Cerebellar cortex (tissue), 1 donor: Measurements from ENCODE around the gene ARHGEF3.
A peak's percentile ranks its signal among the peaks of the same experiment; 100 is the strongest.

Source experiments
- DNase-seq: peaks from one replicate; pipeline ENCODE4 v3.0.0-alpha.2; 2015; ENCODE audit warnings: low spot score

Gene ARHGEF3

DNA sequence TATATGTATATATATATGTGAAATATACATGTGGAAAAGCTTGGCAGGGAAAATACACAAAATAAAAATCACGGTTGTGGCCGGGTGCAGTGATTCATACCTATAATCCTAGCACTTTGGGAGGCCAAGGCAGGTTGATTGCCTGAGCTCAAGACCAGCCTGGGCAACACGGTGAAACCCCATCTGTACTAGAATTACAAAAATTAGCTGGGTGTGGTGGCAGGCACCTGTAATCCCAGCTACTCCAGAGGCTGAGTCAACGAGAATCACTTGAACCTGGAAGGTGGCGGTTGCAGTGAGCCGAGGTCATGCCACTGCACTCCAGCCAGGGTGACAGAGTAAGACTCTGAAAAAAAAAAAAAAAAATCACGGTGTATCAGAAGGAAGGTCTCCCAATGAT is 20.8 kb upstream of the ARHGEF3 start:
- DNase-seq, result no peak

DNA sequence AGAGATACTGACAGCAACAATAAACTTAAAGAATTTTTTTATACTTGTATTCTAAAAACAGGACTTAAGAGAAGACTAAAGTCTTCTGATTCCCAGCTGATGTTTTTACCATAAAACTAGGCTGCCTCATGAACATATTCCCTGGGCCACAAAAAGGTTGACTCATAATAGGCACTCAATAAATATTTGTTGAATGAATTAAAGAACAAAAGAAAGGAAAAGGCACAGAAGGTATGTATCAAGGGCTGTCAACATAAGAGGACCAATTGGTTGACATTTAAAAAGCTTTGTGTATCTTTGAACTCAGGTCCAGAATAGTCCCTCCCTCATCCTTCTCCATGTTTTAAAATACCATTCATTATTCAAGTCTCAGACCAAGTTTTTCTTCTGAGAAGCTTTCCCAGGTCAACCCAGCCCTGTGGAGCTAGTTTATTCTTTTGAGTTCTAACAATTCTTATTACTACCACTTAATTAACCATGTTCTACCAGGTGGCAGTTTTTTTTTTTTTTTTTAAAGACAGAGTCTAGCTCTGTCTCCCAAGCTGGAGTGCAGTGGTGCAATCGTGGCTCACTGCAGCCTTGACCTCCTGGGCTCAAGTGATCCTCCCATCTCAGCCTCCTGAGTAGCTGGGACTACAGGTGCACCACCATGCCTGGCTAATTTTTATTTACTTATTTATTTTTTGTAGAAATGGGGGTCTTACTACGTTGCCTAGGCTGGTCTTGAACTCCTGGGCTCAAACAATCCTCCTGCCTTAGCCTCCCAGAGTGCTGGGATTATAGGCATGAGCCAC is 17.5 kb upstream of the ARHGEF3 start:
- no peak for DNase-seq

DNA sequence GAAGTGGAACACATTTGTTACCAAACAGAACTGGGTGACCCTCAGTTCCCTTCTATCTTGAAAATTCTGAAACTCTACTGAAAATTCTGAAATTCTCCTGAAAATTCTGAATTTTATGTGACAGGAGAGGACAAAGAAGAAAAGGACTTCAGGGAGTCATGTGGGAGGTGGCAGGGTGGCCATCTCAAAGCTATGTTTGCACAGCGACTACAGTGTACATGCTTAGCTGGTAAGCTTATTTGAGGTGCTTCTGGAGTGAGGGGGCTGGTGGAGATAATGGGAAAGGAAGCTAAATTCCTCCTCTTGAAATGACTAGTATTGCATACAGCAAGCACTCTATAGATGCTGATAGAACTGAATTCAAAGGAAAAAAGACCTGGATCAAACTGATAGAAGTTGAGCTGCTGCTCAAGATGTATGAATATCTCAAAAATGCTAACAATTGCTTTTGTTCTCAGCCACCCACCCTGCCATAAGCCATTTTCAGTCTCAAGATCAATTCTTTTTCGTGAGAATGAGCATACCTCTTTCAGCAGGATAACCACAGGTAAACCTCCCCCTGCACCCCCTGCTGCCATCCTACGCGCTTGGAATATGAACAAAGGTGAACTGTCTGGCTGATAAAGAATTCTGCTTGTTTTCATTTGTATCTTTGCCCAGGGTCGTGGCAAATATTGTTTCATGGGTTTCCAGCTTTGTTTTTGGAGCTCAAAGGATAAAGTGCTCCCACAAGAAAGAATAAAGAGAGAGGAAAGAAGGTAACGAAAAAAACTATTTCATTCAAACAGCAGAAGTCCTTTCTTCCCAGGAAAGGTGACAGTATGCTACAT is 16.6 kb upstream of the ARHGEF3 start:
- DNase-seq, result no peak

DNA sequence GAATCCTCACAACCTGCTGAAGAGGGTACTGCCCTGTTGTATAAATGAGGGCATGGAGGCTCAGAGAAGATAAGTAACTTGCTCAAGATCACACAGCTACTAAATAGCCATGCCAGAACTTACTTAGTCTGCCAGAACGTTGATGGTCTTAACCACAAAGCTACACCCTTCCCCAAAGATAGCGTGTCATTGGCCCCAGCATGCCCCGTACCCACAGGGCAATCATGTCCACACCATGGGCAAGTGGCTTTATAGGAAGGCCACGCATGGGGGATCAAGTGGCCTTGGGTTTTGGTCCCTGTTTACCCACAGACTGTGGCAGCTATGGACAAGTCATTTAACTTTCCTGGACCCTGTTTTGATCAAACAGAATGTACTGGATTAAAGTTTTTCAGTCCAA is 15.9 kb upstream of the ARHGEF3 start:
- no peak for DNase-seq

DNA sequence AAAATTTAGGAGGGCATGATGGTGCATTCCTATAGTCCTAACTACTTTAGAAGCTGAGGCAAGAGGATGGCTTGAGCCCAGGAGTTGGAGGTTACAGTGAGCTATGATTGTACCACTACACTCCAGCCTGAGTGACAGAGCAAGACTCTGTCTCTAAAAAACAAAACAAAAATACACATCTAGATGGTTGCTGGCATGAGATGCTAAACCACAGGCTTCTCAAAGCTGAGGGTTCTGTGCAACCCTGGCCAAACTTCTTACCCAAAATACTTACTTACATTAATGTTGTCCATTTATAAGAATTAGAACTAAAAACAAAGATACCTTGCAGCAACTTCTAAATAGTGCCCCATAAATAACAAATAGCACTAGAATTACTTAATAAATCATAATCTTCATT is 14.3 kb upstream of the ARHGEF3 start:
- no peak for DNase-seq

DNA sequence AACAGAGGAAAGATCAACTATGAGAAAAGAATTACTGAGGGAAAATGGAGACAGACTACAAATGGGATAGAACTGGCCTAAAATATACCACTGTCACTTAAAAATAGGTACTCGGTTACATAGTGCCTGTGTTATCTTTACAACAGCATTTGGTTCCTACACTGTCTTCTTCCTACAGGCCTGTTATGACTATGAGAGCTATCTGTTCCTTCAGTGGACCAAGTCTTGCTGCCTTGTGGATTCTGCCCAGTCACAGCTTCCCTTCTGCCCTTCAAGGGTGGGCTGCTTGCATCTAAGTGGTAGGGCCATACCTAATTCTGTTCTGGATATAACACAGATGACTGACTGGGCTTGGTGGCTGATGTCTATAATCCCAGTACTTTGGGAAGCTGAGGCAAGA is 13.8 kb upstream of the ARHGEF3 start:
- no peak for DNase-seq

DNA sequence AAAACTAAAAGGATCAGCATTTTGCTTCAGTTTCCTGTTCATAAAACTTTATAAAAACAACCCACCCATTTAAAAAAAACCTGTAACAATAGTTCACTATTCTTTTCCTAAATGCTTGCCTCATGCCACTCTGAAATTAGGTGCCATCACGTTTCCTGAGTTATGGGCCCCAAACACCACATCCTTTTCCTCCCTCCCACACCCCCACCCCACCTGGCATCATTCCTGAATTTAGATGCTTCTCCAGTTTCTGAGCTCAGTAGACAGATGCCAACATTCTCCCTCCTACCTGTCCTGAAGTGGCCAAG is 11.9 kb upstream of the ARHGEF3 start:
- no peak for DNase-seq

DNA sequence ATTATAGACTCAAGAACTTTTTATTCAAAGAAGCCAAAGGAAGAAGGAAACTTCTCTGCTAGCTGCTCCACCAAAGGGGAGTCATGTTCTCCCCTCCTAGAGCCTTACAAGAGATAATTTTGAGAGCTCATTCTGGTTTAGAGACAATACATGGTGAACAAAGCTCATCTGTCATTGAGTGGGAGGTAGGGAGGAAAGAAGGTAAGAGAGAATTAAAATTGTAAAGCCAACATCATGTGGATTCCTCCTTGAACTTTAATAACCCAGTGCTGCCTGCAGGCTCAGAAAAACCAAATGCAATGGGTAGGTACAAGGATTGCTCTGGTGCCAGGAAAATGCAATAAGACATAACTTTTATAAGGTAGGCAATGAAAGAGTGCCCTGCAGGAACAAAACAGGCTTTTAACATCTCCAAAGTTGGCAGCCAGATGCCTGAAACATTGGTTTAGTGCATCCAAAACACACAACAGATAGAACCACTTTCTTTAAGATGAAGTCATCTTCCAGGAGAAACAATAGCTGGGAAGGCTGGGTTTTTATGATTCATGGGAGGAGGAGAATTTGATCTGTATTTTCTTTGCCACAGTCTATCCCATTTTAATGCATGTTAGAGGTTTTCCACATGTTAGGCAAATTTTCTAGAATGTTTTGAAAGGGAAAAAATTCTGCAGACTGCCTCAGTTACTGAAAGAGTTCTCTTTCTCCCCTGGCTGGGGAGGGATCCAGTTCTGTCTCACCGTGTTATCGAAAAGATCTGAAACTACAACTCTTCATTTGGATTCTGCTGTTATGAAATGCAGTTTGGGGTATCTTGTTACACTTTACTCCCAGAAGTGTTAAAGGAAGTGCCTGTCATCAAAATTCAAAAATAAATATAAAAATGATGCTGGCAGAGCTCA is 11.3 kb upstream of the ARHGEF3 start:
- DNase-seq, result no peak

DNA sequence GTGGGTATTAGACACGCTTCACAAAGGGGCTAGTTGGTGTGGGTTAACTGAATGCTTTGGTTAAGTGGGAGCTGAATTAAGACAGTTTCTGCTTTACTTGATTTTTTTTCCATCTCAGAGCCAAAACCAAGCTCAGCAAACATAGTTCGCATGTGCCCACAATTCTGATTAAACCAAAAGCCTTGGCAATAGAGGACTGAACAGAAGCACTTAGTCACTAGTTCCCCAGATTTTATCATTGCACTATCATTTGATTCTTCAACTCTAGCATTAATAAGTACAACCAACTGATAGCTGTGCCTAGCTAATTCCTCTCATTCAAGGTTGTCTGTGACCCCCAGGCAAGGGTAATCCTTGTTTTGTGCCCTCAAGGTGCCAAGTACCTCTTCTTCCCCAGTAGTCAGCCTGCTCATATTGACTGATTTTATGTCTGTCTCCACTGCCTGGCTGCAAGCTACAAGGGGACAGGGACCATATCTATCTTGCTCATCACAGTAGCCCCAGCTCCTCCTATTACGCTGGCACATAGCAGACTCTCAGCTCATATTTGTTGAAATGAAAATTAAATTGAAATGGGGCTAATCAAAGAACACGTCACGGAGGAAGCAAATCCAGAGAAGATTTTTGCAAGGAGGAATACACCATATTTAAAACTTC is 9.9 kb upstream of the ARHGEF3 start:
- DNase-seq, result no peak

DNA sequence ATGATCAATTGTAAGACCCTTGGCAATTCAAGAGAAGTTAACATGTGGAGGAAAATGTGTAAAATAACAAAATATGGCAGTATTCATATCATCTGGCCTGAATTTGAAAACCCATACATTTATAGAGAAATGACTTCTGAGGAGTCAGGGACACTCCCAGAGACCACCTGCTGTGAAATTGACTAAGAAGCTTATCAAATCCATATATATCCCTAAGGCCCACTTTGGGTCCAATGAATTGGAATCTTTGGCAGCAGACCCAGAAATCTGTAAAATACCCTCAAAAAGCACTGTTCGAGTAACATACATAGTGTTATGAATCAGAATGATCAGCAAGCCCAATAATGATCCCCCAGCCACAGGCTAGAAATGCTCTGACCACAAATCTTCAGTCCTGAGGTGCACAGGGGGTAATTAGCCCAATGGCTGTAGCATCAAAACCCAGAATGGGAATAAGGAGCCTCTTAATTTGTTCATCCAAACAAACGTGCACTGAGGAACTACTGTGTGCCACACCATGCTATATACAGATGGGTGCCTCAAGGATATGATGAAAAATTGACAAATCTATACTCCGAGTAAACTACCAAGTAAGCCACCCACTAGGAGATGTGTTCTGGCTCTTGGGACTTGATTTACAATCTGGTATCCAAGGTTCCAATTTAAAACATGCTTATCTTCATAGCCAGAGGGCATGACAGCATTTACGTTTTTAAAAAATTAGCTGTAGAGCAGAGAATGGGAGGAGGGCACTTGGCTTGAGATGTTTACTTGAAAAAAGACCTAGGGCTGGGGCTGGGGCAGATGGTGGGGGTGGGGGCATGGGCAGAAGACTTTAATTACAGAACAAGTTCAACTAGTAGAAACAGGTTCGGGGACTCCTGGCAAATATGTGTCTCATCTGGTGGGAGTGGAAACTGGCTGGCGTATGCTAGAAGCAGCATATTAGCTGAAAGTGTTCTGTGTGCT is 9.1 kb upstream of the ARHGEF3 start:
- DNase-seq, result no peak

DNA sequence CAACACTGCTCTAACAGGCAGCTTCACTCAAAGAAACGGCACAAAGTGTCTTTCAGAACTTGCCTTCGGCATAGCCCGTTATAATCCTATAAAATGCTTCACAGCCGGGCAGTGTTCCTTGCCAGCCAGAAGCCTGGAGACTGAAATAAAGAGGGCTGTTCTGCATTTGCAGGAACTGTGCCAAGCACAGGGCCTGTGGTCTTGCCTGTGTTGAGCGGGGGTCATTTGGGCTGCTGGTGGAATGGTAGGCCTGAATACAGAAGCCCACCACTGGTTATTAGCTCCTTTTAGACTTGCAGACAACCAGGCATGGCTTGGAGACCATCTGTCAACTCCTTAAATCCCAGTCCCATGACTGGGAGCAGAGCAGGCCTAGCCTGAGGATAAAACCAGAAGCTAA is 4.7 kb upstream of the ARHGEF3 start:
- DNase-seq, result no peak

DNA sequence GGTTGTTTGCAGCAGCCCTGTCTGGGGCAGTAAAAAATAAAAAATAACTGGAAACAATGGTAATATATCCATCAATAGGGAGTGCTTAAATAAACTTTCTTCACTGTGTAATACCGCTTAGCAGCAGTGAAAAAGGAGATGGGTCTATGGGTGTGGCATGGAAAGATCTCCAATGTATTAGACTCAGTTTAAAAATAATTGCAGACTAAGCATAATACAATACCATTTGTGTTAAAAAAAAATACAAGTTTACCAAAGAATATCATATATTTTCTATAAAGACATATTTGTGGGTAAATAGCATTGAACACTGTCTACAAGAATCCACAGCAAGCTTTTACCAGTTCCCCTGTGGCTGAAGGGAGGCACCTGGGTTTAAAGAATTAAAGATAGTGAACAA is 1.0 kb upstream of the ARHGEF3 start:
- no peak for DNase-seq

DNA sequence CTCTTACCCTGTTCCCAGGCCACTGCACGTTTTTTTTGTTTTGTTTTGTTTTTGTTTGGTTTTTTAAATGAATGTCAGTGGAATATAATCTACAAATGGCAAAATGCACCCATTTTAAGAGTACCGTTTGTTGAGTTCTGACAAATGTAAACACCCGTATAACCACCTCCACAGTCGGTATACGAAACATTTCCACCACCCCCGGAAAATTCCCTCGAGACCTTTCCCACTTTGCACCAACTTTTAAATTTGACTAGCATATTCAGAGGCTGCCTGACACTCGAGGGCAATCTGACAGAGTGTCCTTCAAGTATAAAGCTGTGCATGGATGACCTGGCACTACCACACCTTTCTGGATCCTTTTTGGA is 613 bp upstream of the ARHGEF3 start:
- DNase-seq, result no peak

DNA sequence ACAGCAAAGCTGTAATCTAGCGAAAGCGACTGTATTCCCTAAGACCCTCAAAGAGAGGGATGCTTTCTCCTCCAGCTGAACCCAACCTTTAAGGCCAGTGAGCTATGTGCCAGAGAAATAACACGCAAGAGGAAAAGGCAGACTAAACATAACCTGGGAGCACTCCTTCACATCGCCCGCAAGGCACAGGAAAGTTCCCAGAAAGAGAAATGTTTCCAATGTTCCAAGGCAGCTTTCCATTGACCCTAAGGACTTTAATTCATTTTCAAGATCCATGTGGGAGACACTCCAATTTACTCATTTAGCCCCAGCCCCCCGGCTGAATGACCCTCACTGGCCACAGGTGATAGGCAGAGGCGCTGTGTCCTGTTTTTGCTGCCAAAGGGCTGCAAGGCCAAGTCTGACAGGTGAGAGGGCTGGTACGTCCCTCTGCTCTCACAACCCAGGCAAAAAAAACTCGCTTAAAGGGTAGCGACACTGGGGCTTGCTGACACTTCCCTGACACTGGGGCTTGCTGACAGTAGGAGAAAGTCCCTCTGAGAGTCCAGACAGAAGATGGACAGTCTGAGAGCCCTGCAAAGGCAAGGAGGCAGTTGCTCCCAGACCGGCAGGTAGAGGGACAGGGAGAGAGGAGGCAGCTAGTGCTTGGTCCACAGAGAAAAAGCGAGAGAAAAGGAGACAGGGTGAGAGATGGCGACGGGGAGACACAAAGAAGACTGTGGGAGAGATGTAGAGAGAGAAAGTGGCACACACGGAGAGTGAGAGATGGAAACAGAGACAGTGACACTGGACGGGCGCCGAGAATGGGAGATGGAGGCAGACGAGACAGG is 702 bp downstream of the ARHGEF3 start:
- DNase-seq, result peak; percentile 73

DNA sequence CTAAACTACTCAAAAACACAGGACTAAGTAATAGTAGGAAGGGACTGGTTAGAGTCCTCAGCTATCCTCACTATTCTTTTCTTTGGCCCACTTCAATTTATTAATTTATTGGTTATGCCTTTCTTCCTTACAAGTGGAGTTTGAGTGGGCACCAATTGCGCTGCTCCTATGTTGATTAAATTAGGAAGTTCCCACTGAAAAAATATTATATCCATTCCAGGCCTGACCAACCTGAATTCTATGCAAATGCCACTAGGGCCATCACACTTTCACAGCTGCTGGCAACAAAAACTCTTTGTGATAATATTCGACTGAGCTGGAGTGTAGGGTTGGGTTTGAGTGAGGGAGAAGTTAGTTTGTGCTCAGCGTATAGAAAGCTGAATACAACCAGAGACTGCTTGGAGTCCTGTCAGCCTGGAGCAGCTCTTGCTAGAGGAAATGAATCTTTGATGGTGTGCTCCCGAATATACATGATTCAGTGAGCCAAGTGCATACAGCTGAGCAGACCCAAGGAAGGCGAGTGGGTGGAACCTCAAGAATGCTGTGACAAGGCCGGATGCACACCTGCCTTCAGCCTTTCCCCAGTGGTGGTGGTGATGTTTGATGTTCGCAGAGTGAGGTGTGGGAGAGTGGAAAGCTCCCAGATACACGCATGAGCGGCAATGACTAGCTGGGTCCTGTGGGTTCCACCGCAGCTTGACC is 1.5 kb downstream of the ARHGEF3 start:
- DNase-seq, result peak; percentile 67

DNA sequence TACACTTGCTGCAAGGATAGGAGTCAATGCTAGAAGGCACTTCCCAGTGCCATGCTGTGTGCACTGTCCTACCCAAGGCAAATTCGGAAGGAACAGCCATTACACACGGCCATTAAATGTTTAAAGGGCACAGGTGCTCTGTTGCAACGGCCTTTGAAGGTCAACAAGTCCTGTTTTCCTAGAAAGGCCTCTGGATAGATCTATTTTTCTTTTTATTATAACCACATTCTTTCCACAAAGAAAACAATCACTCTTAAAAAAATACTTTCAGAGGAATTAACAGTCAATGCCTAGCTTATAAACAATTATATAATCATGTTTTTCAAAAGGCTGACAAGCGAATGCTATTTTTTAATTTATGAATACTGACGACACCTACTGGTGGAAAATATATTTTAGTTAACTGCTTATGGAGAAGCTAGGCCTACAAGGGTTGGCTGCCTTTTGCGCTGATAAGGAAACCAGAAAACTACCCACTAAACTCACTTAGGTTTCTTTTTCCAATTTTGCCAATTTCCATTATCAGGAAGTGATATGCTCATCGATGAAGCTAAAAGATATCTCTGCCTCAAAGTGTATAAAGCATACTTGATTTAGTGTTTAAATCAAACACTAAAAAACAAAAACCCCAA is 2.4 kb downstream of the ARHGEF3 start:
- DNase-seq, result peak; percentile 93

DNA sequence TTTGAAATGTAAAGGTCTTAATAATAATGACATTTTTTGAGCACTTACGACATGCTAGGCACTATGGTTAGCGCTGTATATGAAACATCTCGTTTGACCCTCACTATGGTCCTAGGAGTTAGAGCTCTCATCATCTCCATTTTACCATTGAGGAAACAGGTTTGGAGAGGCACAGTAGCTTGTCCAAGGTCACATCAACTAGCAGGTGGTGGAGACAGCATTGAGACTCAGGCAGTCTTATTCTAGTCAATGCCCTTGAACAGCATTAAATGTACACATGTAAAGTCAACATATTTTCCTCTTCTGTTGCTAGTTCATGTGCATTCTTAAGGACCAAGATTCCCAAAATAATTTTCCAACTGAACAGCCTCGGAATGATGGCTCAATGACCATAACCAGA is 4.8 kb downstream of the ARHGEF3 start:
- DNase-seq, result no peak

DNA sequence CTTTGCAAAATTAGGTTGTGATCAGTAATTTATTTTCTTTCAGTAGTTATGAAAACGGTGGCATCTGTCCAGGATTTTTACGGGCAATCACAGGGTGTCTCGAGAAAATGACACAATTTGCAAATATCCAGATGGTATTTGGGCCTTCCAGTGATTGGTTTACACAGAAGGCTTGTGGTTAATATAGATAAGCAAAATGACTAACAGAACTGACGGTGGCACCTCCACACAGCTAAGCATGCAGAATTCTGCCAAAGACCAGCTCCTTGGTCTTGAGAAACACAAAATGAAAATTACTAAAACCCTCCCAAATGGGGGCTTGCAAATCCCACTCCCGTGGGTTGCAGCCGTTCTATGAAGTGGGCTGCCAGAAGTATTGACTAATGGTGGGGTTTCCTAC is 5.5 kb downstream of the ARHGEF3 start:
- no peak for DNase-seq

DNA sequence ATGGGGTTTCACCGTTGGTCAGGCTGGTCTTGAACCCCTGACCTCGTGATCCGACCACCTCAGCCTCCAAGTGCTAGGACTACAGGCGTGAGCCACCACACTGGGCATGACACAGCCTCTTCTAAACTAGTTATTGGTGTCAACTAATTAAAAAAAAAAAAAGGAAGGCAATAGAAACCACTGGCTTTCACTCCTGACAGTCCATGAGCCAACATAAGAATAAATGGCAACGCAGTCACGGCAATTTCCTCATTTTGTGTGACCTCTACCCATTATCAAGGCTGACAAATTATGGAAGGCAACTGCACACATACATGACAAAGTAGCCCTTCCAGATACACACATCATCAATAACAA is 5.9 kb downstream of the ARHGEF3 start:
- DNase-seq, result no peak
